GM12874 (cell line): ENCODE measurements around the gene SGSH.

Experiments
- CTCF ChIP-seq: IDR thresholded peaks from 2 replicates; pipeline ENCODE4 v1.5.1; 2011; ENCODE audit warnings: low read depth, mild to moderate bottlenecking, control low read depth, low read length, moderate library complexity; ENCODE audit not compliant: insufficient read depth

SGSH gene

DNA sequence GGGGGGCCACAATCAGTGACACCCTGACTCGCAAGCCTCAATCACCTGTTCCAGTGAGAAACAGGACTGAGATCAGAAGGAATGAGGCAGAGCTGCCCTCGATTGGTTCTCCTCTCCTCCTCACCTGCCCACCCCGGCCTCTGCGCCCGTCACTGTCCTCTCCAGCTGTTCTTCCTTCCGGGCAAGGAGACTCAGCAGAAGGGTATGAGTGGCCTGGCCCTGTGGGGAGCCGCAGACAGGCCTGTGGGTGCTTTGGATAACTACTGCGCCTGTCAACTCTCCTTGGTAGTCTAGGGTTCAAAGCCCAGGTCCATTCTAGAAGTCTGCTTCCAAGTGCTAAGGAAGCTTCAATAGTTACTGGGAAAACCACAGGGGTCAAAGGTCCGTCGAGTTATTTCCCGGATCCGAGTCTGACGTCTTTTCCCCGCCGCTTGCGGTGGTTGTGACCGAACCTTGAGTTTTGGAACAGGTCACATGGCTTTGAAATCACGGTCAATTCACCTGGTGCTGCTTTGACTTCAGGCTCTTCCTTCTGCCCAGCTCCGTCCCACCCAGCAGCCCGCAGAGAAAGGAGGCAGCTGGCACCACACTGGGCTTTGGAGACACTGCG lies 42.0 kb downstream of the SGSH start:
- TF ChIP-seq CTCF, result no peak

- TF ChIP-seq CTCF, result no peak
These were observed 43.4 kb downstream of the SGSH start for GRCh38 chr17:80176757-80177156.

DNA sequence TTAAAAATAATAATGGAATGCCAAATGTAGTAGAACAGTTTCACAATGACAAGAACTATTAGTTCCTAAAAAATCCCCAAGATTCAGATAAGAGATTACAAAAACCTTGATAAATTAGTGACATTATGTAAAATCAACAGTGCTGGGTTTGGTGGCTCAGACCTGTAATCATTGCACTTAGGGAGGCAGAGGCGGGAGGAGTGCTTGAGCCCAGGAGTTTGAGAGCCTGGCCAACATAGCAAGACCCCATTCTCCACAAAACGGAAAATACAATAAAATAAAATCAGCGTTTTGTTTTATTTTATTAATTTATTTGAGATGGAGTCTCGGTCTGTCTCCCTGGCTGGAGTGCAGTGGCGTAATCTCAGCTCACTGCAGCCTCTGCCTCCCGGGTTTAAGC lies 46.2 kb downstream of the SGSH start:
- no peak for TF ChIP-seq CTCF

GRCh38 chr17:80173126-80173525 lies 47.0 kb downstream of the SGSH start:
- TF ChIP-seq CTCF, result no peak

DNA sequence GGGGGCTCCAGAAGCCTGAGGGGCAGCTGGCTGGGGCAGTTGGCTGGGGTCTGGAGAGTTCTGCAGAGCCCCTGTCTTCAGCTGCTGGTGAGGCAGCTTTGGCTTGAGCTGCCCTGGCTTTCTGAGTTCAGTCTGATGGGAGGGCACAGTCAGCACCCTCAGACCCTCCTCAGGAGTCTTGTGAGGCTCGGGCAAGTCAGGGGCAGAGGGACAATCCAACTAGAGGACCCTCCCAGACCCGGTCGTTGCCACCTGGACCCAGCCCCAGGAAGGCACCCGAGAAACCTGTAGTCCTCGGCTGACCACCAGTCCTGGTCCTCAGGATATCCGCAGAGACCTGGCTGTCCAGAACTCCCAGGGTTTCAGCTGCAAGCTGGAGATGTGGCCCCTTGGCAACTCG lies 48.5 kb downstream of the SGSH start:
- no peak for TF ChIP-seq CTCF

DNA sequence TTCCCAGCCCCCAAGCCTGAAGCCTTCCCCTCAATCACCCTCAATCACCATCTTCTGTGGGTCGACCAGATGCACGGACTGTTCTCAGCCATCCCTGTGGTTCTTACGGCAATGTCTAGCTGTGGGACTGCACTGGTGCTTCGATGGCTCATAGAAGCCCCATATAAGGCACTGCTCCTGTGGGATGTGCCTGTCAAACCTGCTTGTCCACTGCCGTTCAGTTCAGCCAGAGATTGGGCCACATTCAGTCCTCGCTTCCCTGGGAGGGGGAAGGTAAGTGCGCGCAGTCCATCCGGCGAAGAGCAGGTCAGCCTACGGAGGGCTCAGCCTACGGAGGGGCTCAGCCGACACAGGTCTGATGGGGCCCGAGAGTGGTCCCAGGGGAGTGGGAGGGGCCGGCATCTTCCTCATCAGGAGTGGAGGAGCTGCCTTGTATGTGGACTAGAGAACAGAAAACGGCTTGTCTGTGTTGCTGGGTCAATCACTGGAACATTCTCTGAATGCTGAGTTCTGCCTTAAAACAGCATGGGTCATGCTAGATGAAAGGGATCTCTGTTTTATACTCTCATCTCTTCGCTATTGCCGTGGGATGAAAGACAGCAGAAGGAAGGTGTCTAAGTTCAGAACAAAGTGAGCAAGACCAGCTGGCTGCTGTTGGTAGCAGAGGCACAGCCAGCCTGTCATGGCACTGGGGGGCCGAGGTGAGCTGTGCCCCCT lies 50.2 kb downstream of the SGSH start, which contains the start of gene CARD14:
Gene CARD14 (plus strand): TSS at position 247 of the 717 bp plus-strand sequence. CDS start 11,409 bp downstream, outside the sequence.
- no peak for TF ChIP-seq CTCF

GRCh38 chr17:80169107-80169506 lies 51.0 kb downstream of the SGSH start:
- TF ChIP-seq CTCF, result no peak
